HG03457 (cell line): ENCODE data around the gene RBBP9.
A peak's percentile ranks its signal among the peaks of the same experiment; 100 is the strongest.
"Not testable (repeated sequence)": the region's sequence is repeated elsewhere in the genome, so short reads cannot be mapped to it uniquely, and the experiment has no call there.

ENCODE experiments used
- ATAC-seq: cut with Tn5 transposase; IDR thresholded peaks from one replicate; pipeline ENCODE4 v1.9.1; 2021; ENCODE audit warnings: moderate number of reproducible peaks; ENCODE audit not compliant: unreplicated experiment

Gene RBBP9

DNA sequence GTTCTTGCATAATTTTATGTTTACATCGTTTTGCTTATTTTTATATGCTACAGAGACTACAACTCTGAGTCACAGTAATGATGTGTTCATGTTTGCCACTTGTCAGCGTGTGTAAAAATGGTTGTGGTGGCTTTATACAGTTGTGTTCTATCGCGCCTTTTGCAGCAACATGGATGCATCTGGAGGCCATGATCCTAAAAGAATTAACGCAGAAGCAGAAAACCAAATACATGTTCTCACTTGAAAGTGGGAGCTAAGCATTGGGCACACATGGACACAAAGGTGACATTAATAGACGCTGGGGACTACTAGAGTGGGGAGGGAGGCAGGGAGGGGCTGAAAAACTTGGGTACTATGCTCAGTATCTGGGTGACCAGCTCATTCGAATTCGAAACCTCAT lies 9.7 kb upstream of the RBBP9 start:
- ATAC-seq: no peak

GRCh38 chr20:18504479-18505060 lies 7.5 kb upstream of the RBBP9 start:
- no peak for ATAC-seq

DNA sequence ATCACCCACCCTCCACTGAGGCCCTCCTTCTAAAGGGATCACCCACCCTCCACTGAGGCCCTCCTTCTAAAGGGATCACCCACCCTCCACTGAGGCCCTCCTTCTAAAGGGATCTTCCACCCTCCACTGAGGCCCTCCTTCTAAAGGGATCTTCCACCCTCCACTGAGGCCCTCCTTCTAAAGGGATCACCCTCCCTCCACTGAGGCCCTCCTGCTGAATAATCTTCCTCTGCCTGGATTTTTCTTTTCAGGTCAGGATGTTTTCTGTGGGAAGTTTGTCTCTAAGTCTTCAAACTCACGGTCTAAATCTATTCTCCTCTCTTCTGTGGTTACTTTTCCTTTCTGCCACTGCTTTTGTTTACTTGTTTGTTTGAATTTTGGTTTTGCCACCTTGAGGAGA lies 4.6 kb upstream of the RBBP9 start:
- not testable (repeated sequence) for ATAC-seq

DNA sequence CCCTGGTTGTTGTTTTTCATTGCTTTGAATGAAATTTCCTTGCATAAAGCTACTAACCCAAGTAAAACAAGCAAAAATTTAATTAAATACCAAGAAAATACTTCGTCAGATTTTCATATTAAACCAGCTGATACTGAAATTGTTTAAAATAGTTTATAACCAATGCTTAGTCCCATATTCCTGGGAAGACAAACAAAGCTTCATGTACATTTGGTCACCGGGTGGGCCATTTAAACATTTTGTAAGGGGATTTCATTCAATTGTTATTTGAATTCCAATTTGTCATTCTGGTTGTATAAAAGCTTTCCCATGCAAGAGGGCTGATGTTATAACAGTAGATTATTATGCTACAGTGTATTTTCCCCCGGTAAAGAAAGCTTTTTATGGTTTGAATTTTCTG lies 578 bp upstream of the RBBP9 start:
- no peak for ATAC-seq

- no peak for ATAC-seq
Observed at GRCh38 chr20:18496042-18496441, 983 bp downstream of the RBBP9 start.

- ATAC-seq: no peak
Observed at GRCh38 chr20:18488301-18488700, 8.7 kb downstream of the RBBP9 start.

DNA sequence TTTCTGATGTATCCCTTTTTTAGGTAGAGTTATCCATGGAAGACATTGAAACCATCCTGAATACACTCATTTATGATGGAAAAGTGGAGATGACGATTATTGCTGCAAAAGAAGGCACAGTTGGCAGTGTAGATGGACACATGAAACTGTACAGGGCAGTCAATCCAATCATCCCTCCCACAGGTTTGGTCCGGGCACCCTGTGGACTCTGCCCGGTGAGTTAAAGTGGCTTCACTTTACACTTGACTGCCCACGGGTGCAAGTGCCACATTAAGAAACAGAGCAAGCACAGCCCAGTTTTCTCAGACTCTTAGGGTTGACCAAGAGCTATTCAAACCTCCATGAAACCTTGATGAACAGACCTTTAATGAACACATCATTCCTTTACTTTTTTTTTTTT lies 15.4 kb downstream of the RBBP9 start:
- no peak for ATAC-seq

DNA sequence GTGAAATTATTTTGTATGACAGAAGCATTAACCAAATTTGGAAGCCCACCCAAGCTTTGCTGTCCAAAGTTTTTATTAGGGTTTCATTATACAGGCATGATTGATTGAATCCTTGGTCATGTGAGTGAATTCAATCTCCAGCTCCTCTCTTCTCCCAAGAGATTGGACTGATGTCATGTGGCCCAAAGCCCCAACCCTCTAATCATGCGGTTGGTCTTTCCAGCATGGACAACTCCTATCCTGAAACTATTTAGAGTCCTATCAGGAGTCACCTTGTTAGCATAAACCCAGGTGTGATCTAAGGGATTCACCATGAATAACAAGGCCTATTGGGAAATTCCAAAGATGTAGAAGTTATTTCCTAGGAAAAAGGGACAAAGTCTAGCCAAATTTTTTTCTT lies 19.2 kb downstream of the RBBP9 start:
- ATAC-seq: no peak

- ATAC-seq: no peak
Observed at GRCh38 chr20:18477218-18477617, 19.8 kb downstream of the RBBP9 start.

GRCh38 chr20:18466894-18467730 lies 29.9 kb downstream of the RBBP9 start, which contains the start of the genes DZANK1 and POLR3F:
DZANK1 (minus strand) TSS chr20:18467030; CDS start chr20:18465358, 1,672 bp downstream.
POLR3F (plus strand) TSS chr20:18467390; CDS start chr20:18467507, 117 bp downstream.
- peak; percentile 85 for ATAC-seq

GRCh38 chr20:18466574-18466893 lies 30.5 kb downstream of the RBBP9 start:
- no peak for ATAC-seq

- ATAC-seq: peak; percentile 38
Observed at GRCh38 chr20:18465536-18466200, 31.4 kb downstream of the RBBP9 start.

- no peak for ATAC-seq
Observed at GRCh38 chr20:18456600-18456999, 40.4 kb downstream of the RBBP9 start.

DNA sequence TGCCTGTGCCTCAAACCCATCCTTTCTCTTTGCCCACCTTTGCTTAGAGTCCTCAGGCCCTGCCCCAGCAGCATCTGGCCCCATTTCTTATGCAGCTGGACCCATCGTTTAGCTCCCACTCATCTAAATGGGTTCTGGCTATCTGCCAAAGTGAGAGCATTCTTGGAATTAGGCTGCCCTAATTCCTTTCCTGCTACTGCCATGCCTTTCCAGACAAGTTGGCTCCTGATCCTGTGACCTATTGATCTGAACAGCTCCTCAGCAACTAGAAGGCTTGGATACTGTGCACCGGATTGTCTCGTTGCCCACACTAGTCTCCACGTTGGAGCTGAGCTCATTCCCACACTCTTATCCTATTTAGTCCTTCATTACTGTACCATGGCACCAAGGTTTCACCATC lies 53.1 kb downstream of the RBBP9 start:
- ATAC-seq: no peak

DNA sequence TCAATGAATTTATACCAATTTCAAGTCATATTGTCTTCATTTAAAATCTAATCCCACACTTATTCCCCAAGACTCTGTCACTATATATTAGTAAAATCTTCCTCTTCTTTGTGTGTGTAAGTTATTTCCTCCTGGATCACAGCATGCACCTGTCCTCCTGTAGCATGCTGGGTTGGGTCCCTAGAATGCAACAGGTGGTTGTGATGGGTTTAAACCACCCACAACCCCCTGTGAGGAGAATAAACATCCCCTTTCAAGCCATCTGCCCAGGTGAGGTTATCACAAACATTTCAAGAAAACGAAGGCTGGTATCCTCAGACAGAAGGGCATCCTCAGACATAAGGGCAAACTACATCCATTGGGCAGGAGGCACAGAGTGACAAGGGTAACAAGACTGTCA lies 56.6 kb downstream of the RBBP9 start:
- ATAC-seq: no peak

- no peak for ATAC-seq
Observed at GRCh38 chr20:18436847-18437246, 60.2 kb downstream of the RBBP9 start.
